GM19395 (cell line): Measurements from ENCODE around the gene ARL5B.

ENCODE experiments used
- ATAC-seq: cut with Tn5 transposase; IDR thresholded peaks from one replicate; pipeline ENCODE4 v1.9.1; 2021; ENCODE audit warnings: mild to moderate bottlenecking, moderate library complexity; ENCODE audit not compliant: unreplicated experiment

Gene ARL5B

GRCh38 chr10:18658271-18659124 lies 733 bp upstream of the ARL5B start:
- peak; percentile 17 for ATAC-seq

- ATAC-seq, result peak; percentile 33
These were observed 746 bp downstream of the ARL5B start for GRCh38 chr10:18659819-18660535.

- ATAC-seq, result no peak
These were observed 1.7 kb downstream of the ARL5B start for GRCh38 chr10:18660816-18661431.

GRCh38 chr10:18664841-18665478 lies 5.7 kb downstream of the ARL5B start:
- no peak for ATAC-seq

- ATAC-seq, result no peak
These were observed 6.8 kb downstream of the ARL5B start for GRCh38 chr10:18665815-18666558.

- no peak for ATAC-seq
These were observed 7.6 kb downstream of the ARL5B start for GRCh38 chr10:18666810-18667209.

GRCh38 chr10:18668026-18668425 lies 8.8 kb downstream of the ARL5B start:
- ATAC-seq, result no peak

- no peak for ATAC-seq
These were observed 16.0 kb downstream of the ARL5B start for GRCh38 chr10:18675086-18675801.

DNA sequence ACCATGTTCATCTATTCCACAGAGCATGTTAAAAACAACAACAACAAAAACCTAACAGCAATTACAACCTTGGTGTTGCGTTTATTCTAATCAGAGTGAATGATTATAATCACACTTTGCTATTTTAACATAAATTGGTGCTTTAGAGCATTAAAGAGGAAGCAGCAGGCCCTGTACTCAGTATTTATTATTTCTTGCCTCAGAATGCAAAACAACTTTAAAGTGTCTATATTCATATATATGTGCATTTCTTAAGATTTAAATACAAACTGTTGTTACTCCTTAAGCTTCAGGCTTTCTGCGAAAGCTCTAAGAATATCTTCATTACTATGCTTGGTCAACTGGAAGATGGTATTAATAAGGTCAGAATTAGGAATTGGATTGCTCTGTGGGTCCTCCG lies 21.5 kb downstream of the ARL5B start:
- ATAC-seq, result no peak

DNA sequence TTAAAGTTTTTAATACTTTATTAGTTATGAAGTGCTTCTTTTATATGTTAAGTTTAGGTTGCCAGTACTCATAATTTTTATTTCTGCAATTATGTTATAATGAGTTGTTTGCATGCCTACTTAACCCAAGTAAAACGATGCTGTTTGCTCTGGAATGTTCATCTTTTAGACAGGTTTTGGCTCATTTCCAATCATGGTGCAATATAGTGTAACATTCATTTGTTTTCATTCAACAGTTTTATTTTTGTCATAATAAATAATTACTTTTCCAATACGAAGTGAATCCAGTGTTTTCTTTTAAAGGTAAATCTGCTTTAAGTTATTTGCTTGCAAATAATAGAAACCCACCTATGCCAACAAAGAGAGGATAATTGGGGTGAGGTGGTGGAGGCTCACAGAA lies 22.1 kb downstream of the ARL5B start:
- ATAC-seq, result no peak

GRCh38 chr10:18681971-18682411 lies 22.8 kb downstream of the ARL5B start:
- no peak for ATAC-seq

GRCh38 chr10:18683427-18683826 lies 24.2 kb downstream of the ARL5B start:
- ATAC-seq, result no peak

DNA sequence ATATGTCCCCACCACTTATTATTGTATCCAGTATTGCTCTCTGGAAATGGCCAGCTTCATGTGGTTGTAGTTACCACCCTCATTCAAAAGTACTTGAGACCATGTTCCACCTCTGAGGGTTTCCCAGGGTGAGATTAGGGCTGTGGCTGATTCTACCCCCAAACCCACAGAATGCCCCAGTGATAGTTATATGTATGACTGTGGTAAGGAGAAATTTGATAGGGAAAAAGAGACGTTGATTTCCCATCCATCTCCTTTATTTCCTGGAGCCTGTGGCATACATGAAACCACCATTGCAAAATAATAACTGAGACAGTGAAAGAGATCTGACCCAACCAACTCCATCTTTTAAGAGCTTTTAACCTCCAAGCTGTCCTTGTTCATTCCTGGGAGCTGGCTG lies 25.2 kb downstream of the ARL5B start:
- ATAC-seq, result no peak

DNA sequence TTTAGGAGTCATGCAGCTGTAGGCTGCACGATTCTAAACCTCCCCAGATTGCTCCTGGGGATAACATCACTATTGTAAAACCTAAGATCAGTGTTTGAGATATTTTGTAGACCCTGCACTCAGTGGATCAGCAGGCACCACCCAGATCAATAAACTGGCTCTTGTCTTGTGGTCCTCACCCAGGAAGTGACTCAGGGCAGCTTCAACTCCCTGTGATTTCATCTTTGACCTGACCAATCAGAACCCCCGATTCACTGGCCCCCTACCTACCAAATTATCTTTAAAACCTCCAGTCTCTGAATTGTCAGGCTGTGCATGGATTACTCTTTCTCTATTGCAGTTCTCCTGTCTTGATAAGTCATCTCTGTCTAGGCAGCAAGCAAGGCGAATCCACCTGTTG lies 25.7 kb downstream of the ARL5B start:
- ATAC-seq, result no peak

- no peak for ATAC-seq
These were observed 26.3 kb downstream of the ARL5B start for GRCh38 chr10:18685555-18685954.

DNA sequence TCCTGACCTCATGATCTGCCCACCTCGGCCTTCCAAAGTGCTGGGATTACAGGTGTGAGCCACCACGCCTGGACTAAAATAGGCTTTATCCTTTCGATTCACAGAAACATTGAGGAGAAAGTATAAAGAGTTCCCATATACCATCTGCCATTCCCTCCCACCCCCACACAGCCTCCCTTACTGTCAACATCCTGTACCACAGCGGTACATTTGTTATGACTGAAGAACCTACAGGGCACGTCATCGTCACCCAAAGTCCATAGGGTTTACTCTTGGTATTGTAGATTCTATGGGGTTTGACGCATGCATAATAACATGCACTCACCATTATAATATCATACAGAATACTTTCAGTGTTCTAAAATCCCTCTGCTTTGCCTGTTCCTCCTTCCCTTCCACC lies 28.0 kb downstream of the ARL5B start:
- ATAC-seq, result no peak

GRCh38 chr10:18687706-18688105 lies 28.5 kb downstream of the ARL5B start:
- no peak for ATAC-seq

- ATAC-seq, result no peak
These were observed 30.3 kb downstream of the ARL5B start for GRCh38 chr10:18689498-18689897.

DNA sequence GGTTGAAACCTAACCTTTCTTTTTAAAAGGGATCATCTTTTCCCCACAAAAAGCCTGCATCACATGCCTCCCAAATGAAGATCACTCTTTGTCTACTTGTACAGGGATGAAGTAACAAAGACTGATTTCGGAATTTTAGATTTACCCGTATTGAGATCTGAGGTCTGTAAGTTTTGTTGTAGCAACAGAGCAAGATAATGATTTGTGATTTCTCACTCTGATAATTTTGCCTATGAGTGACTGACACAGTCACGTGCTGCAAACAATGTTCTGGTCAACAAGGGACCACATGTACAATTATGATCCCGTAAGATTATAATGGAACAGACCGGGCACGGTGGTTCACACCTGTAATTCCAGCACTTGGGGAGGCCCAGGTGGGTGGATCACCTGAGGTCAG lies 31.3 kb downstream of the ARL5B start:
- ATAC-seq, result no peak
